Subcutaneous adipose tissue (tissue), 4 donors: ENCODE data around the gene TET2. TPM values are rescaled to one million over a fixed set of nuclear protein-coding genes. Genes with fewer than 3 reads are reported as not detected.

Experiments
- CTCF ChIP-seq: fragments of 450-650 bp; IDR thresholded peaks from one replicate; pipeline ENCODE4 v1.5.1; 2016; ENCODE audit warnings: low read depth, mild to moderate bottlenecking, control low read depth, antibody characterized with exemption, moderate library complexity
- total RNA-seq, 4 donors: library from RNA; depleted of rRNA; stranded (reverse); fragments of >200 nt; gene quantifications; one replicate each; pipeline ENCODE4 v1.1.0, GENCODE V29; 2016

TET2 gene
- 10 to 100 TPM; 20.5 to 35.4 (median 25.3) TPM for total RNA-seq

GRCh38 chr4:105146276-105147015 lies at the start of gene TET2:
TET2 (plus strand) TSS chr4:105146876; CDS start chr4:105233943, 87,067 bp downstream.
- no peak for TF ChIP-seq CTCF

GRCh38 chr4:105102016-105102415 lies 44.7 kb upstream of the TET2 start:
- no peak for TF ChIP-seq CTCF

GRCh38 chr4:105106426-105106825 lies 40.2 kb upstream of the TET2 start:
- no peak for TF ChIP-seq CTCF

GRCh38 chr4:105107095-105107856 lies 39.4 kb upstream of the TET2 start:
- no peak for TF ChIP-seq CTCF

GRCh38 chr4:105108971-105109370 lies 37.7 kb upstream of the TET2 start:
- no peak for TF ChIP-seq CTCF

GRCh38 chr4:105112274-105112673 lies 34.4 kb upstream of the TET2 start:
- no peak for TF ChIP-seq CTCF

- no peak for TF ChIP-seq CTCF
Measured at GRCh38 chr4:105113800-105114199, 32.9 kb upstream of the TET2 start.
